HCT116 (cell line): ENCODE measurements around the gene OVOL2.

Experiments used
- ELF1 ChIP-seq: IDR thresholded peaks from 2 replicates; pipeline ENCODE4 v1.6.1; 2012; ENCODE audit warnings: low read depth, borderline replicate concordance
- EZH2phosphoT487 ChIP-seq: fragments of 200-600 bp; IDR thresholded peaks from 2 replicates; pipeline ENCODE4 v1.6.1; 2018; ENCODE audit warnings: antibody characterized with exemption, borderline replicate concordance
- FOSL1 ChIP-seq: IDR thresholded peaks from 2 replicates; pipeline ENCODE4 v1.6.1; 2012; ENCODE audit warnings: low read depth
- JUND ChIP-seq: IDR thresholded peaks from 2 replicates; pipeline ENCODE4 v1.6.1; 2012
- POLR2A ChIP-seq: IDR thresholded peaks from 2 replicates; pipeline ENCODE4 v1.7.0; 2011; ENCODE audit warnings: borderline replicate concordance; ENCODE audit not compliant: insufficient read depth, insufficient read length; ENCODE audit errors: extremely low read depth
- POLR2AphosphoS5 ChIP-seq: IDR thresholded peaks from 2 replicates; pipeline ENCODE4 v1.6.1; 2011; ENCODE audit warnings: mild to moderate bottlenecking, low read depth, low read length, moderate library complexity
- RAD21 ChIP-seq: IDR thresholded peaks from 2 replicates; pipeline ENCODE4 v1.6.1; 2012; ENCODE audit warnings: low read depth, mild to moderate bottlenecking
- SIN3A ChIP-seq: IDR thresholded peaks from 2 replicates; pipeline ENCODE4 v1.6.1; 2012; ENCODE audit warnings: low read depth
- SRF ChIP-seq: IDR thresholded peaks from 2 replicates; pipeline ENCODE4 v1.6.1; 2012; ENCODE audit warnings: low read depth
- TCF7L2 ChIP-seq: IDR thresholded peaks from 2 replicates; pipeline ENCODE4 v1.7.0; 2011; ENCODE audit warnings: borderline replicate concordance, inconsistent platforms; ENCODE audit not compliant: insufficient read depth, insufficient read length; ENCODE audit errors: extremely low read depth
- ZNF274 ChIP-seq: fragments of 200-500 bp; sonication (Bioruptor generic); IDR thresholded peaks from 2 replicates; pipeline ENCODE4 v1.6.1; 2014; ENCODE audit warnings: mild to moderate bottlenecking, low read depth, low read length, inconsistent platforms
- TF ChIP-seq, protein P1 (sequence below), 3 experiments: fragments of 200-600 bp in 1 of 3; sonication (generic) in 1 of 3; IDR thresholded peaks in 2 of 3; conservative IDR thresholded peaks in 1 of 3; 2 replicates each; pipeline ENCODE4 v1.5.1; 2012 to 2017; ENCODE audit warnings: low read depth in 2 of 3, low read length in 2 of 3, antibody characterized with exemption in 1 of 3, borderline replicate concordance in 1 of 3, control low read depth in 1 of 3, mild to moderate bottlenecking in 1 of 3, mixed read lengths in 1 of 3, mixed run types in 1 of 3, moderate library complexity in 1 of 3; ENCODE audit not compliant: insufficient read depth in 1 of 3
- TF ChIP-seq, protein P2 (sequence below): IDR thresholded peaks from 2 replicates; pipeline ENCODE4 v1.6.1; 2012
- TF ChIP-seq, protein P3 (sequence below): IDR thresholded peaks from 2 replicates; pipeline ENCODE4 v1.6.1; 2012; ENCODE audit warnings: low read depth

DNA sequence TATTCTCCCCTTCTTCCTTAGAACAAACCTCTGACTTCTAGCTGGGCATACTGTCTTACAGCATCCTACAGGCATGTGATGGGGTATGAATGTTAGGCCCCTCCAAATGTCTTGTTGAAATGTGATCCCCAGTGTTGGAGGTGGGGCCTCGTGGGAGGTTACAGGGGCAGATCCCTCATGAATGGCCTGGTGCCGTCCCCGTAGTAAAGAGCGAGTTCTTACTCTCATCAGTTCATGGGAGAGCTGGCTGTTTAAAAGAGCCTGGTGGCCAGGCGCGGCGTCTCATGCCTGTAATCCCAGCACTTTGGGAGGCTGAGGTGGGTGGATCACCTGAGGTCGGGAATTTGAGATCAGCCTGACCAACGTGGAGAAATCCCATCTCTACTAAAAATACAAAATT, 15.5 kb downstream of the OVOL2 start:
- TF ChIP-seq, protein P1, sequence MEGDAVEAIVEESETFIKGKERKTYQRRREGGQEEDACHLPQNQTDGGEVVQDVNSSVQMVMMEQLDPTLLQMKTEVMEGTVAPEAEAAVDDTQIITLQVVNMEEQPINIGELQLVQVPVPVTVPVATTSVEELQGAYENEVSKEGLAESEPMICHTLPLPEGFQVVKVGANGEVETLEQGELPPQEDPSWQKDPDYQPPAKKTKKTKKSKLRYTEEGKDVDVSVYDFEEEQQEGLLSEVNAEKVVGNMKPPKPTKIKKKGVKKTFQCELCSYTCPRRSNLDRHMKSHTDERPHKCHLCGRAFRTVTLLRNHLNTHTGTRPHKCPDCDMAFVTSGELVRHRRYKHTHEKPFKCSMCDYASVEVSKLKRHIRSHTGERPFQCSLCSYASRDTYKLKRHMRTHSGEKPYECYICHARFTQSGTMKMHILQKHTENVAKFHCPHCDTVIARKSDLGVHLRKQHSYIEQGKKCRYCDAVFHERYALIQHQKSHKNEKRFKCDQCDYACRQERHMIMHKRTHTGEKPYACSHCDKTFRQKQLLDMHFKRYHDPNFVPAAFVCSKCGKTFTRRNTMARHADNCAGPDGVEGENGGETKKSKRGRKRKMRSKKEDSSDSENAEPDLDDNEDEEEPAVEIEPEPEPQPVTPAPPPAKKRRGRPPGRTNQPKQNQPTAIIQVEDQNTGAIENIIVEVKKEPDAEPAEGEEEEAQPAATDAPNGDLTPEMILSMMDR (IDR thresholded peaks at IDR 0.05 in 2 of 3, conservative IDR thresholded peaks at IDR 0.05 in 1 of 3; ENCODE audit: borderline replicate concordance in 1 of 3, insufficient read depth in 1 of 3, low read depth in 2 of 3, low read length in 2 of 3), result no peak
- TF ChIP-seq EZH2phosphoT487 (no peak), POLR2A (no peak), POLR2AphosphoS5 (no peak), ELF1 (no peak), ZNF274 (no peak), JUND (no peak), SRF (no peak), TCF7L2 (no peak), SIN3A (no peak), RAD21 (no peak), FOSL1 (no peak)
- TF ChIP-seq, protein P2, sequence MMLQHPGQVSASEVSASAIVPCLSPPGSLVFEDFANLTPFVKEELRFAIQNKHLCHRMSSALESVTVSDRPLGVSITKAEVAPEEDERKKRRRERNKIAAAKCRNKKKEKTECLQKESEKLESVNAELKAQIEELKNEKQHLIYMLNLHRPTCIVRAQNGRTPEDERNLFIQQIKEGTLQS, result no peak
- TF ChIP-seq, protein P3, sequence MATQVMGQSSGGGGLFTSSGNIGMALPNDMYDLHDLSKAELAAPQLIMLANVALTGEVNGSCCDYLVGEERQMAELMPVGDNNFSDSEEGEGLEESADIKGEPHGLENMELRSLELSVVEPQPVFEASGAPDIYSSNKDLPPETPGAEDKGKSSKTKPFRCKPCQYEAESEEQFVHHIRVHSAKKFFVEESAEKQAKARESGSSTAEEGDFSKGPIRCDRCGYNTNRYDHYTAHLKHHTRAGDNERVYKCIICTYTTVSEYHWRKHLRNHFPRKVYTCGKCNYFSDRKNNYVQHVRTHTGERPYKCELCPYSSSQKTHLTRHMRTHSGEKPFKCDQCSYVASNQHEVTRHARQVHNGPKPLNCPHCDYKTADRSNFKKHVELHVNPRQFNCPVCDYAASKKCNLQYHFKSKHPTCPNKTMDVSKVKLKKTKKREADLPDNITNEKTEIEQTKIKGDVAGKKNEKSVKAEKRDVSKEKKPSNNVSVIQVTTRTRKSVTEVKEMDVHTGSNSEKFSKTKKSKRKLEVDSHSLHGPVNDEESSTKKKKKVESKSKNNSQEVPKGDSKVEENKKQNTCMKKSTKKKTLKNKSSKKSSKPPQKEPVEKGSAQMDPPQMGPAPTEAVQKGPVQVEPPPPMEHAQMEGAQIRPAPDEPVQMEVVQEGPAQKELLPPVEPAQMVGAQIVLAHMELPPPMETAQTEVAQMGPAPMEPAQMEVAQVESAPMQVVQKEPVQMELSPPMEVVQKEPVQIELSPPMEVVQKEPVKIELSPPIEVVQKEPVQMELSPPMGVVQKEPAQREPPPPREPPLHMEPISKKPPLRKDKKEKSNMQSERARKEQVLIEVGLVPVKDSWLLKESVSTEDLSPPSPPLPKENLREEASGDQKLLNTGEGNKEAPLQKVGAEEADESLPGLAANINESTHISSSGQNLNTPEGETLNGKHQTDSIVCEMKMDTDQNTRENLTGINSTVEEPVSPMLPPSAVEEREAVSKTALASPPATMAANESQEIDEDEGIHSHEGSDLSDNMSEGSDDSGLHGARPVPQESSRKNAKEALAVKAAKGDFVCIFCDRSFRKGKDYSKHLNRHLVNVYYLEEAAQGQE, result no peak
